GM23248 (cell line): ENCODE measurements around the gene PODXL2. TPM values are rescaled to one million over a fixed set of nuclear protein-coding genes. Genes with fewer than 3 reads are reported as not detected.

Source experiments
- DNase-seq: peaks from one replicate; pipeline ENCODE4 v3.0.0-alpha.2; 2015
- H2AFZ ChIP-seq: fragments of 200-600 bp; sonication (generic); 2 replicates; pipeline ENCODE4 v1.6.1; 2016; ENCODE audit warnings: antibody characterized with exemption
- H3F3A ChIP-seq: fragments of 200-600 bp; sonication (generic); 2 replicates; pipeline ENCODE4 v1.6.1; 2016; ENCODE audit warnings: mild to moderate bottlenecking, antibody characterized with exemption, mixed run types; ENCODE audit not compliant: insufficient read depth
- H3K27ac ChIP-seq: fragments of 200-600 bp; sonication (generic); 2 replicates; pipeline ENCODE4 v1.5.1; 2016; ENCODE audit warnings: mild to moderate bottlenecking
- H3K27me3 ChIP-seq: fragments of 200-600 bp; sonication (generic); replicated peaks from 2 replicates; pipeline ENCODE4 v1.6.1; 2016; ENCODE audit warnings: mild to moderate bottlenecking; ENCODE audit not compliant: insufficient read depth
- H3K36me3 ChIP-seq: fragments of 200-600 bp; sonication (generic); 2 replicates; pipeline ENCODE4 v1.6.1; 2016; ENCODE audit warnings: low read depth, mild to moderate bottlenecking
- H3K4me1 ChIP-seq: fragments of 200-600 bp; sonication (generic); 2 replicates; pipeline ENCODE4 v1.6.1; 2016; ENCODE audit warnings: mild to moderate bottlenecking; ENCODE audit not compliant: insufficient read depth
- H3K4me2 ChIP-seq: fragments of 200-600 bp; sonication (generic); one replicate; pipeline ENCODE4 v1.6.1; 2016; ENCODE audit warnings: mild to moderate bottlenecking; ENCODE audit not compliant: unreplicated experiment
- H3K4me3 ChIP-seq: fragments of 200-600 bp; sonication (generic); 2 replicates; pipeline ENCODE4 v1.5.1; 2016; ENCODE audit warnings: mild to moderate bottlenecking
- H3K79me2 ChIP-seq: fragments of 200-600 bp; sonication (generic); 2 replicates; pipeline ENCODE4 v1.6.1; 2016; ENCODE audit warnings: mild to moderate bottlenecking; ENCODE audit not compliant: insufficient read depth
- H3K9ac ChIP-seq: fragments of 200-600 bp; sonication (generic); 2 replicates; pipeline ENCODE4 v1.6.1; 2016; ENCODE audit warnings: mild to moderate bottlenecking
- H3K9me2 ChIP-seq: fragments of 200-600 bp; sonication (generic); 2 replicates; pipeline ENCODE4 v1.6.1; 2016; ENCODE audit warnings: mixed run types, mild to moderate bottlenecking, moderate library complexity; ENCODE audit not compliant: insufficient read depth
- H3K9me3 ChIP-seq: fragments of 200-600 bp; sonication (generic); one replicate; pipeline ENCODE4 v1.6.1; 2017; ENCODE audit warnings: low read depth
- H4K20me1 ChIP-seq: fragments of 200-600 bp; sonication (generic); 2 replicates; pipeline ENCODE4 v1.6.0; 2016; ENCODE audit not compliant: insufficient read depth
- EZH2 ChIP-seq: fragments of 200-600 bp; sonication (generic); IDR thresholded peaks from 2 replicates; pipeline ENCODE4 v1.6.1; 2018; ENCODE audit warnings: antibody characterized with exemption, mild to moderate bottlenecking; ENCODE audit not compliant: insufficient read depth, poor library complexity, severe bottlenecking
- EZH2phosphoT487 ChIP-seq: fragments of 200-600 bp; sonication (generic); IDR thresholded peaks from 2 replicates; pipeline ENCODE4 v1.6.1; 2018; ENCODE audit warnings: antibody characterized with exemption, moderate library complexity, mild to moderate bottlenecking, low read depth; ENCODE audit not compliant: insufficient read depth
- WGBS, 2 experiments: methylation state at CpG; one replicate each; pipeline ENCODE4 v1.1.6; 2015 to 2017; ENCODE audit warnings: low lambda C conversion rate in 2 of 2, low coverage in 1 of 2; ENCODE audit errors: missing lambda C conversion rate in 2 of 2; 5-methylcytosine and 5-hydroxymethylcytosine counted together
- in situ Hi-C: fragments of 300-500 bp; cut with MboI; formaldehyde crosslinking; loops from 2 replicates; pipeline ENCODE4 v1.15.0; 2020
- polyA plus RNA-seq: library from polyadenylated mRNA; unstranded; fragments of >200 nt; fragmentation: Nextera tagmentation; extraction: Ambion mirVana; gene quantifications from 2 replicates; pipeline ENCODE4 v1.2.1, GENCODE V29; 2016
- total RNA-seq: library from RNA; depleted of rRNA; stranded (reverse); fragments of >200 nt; shearing (Covaris generic); gene quantifications from 2 replicates; pipeline ENCODE4 v1.2.3, GENCODE V29; 2014

Gene PODXL2
- total and polyA plus RNA-seq, 2 experiments from 2014 or later = 1.8 to 2.5 TPM

DNA sequence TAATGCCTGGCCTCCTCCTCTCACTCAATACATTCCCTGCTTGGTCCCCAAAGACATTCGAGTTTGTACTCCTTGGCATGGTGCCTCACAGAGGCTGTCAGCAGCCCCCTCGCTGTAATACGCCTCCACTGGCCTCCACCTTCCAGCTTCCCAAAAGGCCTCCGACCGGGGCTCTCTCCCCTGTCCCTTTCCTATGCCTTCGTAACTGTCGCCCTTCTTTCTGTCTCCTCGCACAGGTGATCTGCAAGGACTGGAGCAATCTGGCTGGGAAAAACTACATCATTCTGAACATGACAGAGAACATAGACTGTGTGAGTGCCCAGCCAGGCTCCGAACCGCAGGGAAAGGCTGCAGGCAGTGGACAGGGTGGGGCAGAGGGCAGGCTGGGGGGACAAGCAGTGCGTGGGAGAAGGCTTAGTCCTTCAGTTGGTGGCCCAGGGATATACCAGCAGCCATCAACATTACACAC lies 33.0 kb downstream of the PODXL2 start:
- TF ChIP-seq EZH2 = no peak
- TF ChIP-seq EZH2phosphoT487 = no peak
- H3K9ac ChIP-seq = no peak overlapping the region
- no peaks in the 10 kb centered on the region for H3K27me3 ChIP-seq
- no peaks in the 10 kb centered on the region for H3F3A ChIP-seq
- H3K4me3 ChIP-seq = no peak overlapping the region
- no peaks in the 10 kb centered on the region for H4K20me1 ChIP-seq
- no peaks in the 10 kb centered on the region for H3K9me2 ChIP-seq
- no peak overlapping the region for H3K27ac ChIP-seq
- no peak overlapping the region for H2AFZ ChIP-seq
- H3K4me1 ChIP-seq = no peaks in the 10 kb centered on the region
- H3K4me2 ChIP-seq = no peak overlapping the region
- no peaks in the 10 kb centered on the region for H3K79me2 ChIP-seq
- 76 to 83% methylated on average over 11 of the region's 11 CpGs for WGBS, 2 experiments
- DNase-seq = no peak
- no peaks in the 10 kb centered on the region for H3K36me3 ChIP-seq
- no peaks in the 10 kb centered on the region for H3K9me3 ChIP-seq
- in situ Hi-C loops = loop anchor here (10.0 kb wide), 1 partner anchor 303 kb away; no protein-coding TSS in a partner anchor

DNA sequence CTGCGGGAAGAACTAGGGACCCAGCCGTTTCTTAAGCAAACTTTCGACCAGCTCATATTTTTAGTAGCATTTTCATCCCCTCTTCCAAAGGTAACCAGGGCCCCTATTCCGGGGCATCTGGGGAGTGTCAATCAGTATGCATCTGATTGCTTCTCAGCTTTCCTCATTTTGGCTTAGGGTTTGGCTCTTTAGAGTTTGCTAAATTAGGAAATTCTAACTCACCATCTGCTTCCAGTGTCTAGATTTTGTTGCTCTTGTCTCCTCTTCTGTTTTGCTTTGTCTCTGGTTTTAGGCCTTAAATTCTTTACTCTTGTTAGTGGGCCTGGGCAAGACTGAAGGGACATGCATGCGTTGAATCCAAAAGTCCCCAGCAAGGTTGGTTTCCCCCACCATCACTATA lies 34.2 kb downstream of the PODXL2 start:
- no peaks in the 10 kb centered on the region for H3K9me3 ChIP-seq
- H3K4me1 ChIP-seq = no peaks in the 10 kb centered on the region
- no peaks in the 10 kb centered on the region for H3K9me2 ChIP-seq
- in situ Hi-C loops = loop anchor here (10.0 kb wide), 1 partner anchor 302 kb away; no protein-coding TSS in a partner anchor
- WGBS, 2 experiments = 73% methylated on average over 5 of the region's 5 CpGs
- H3F3A ChIP-seq = no peaks in the 10 kb centered on the region
- TF ChIP-seq EZH2 (no peak), EZH2phosphoT487 (no peak)
- H3K36me3 ChIP-seq = no peaks in the 10 kb centered on the region
- H3K4me3 ChIP-seq = no peak overlapping the region
- H3K27me3 ChIP-seq = no peaks in the 10 kb centered on the region
- no peak overlapping the region for H3K27ac ChIP-seq
- no peak overlapping the region for H3K9ac ChIP-seq
- H2AFZ ChIP-seq = no peak overlapping the region
- DNase-seq = no peak
- H3K4me2 ChIP-seq = no peak overlapping the region
- H3K79me2 ChIP-seq = no peaks in the 10 kb centered on the region
- no peaks in the 10 kb centered on the region for H4K20me1 ChIP-seq

DNA sequence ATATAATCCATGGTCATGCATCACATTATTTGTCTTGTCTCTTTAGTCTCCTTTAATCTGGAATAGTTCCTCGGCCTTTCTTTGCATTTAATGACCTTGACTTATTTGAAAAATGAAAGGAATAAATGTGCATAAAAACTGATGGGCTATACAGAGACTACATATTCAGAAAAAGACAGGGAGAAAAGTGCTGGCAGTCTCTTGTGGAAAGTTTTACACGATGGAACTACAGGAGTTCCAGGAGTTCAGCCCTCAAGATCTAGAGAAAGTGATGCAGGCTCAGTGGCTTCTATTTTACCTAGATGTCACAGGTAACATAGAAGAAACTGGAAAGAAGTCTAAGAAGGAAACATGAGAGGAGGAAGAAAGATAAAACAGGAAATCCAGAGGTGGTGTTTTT lies 36.2 kb downstream of the PODXL2 start:
- in situ Hi-C loops = loop anchor here (10.0 kb wide), 1 partner anchor 300 kb away; no protein-coding TSS in a partner anchor
- no peak overlapping the region for H3K9ac ChIP-seq
- WGBS, 2 experiments = 29 to 39% methylated on average over 2 of the region's 2 CpGs
- H3K27me3 ChIP-seq = no peaks in the 10 kb centered on the region
- H3K9me2 ChIP-seq = no peaks in the 10 kb centered on the region
- TF ChIP-seq EZH2phosphoT487 (no peak), EZH2 (no peak)
- no peaks in the 10 kb centered on the region for H3F3A ChIP-seq
- no peaks in the 10 kb centered on the region for H3K9me3 ChIP-seq
- H3K27ac ChIP-seq = no peak overlapping the region
- H4K20me1 ChIP-seq = no peaks in the 10 kb centered on the region
- no peaks in the 10 kb centered on the region for H3K79me2 ChIP-seq
- no peak overlapping the region for H3K4me3 ChIP-seq
- H3K4me2 ChIP-seq = no peak overlapping the region
- no peaks in the 10 kb centered on the region for H3K36me3 ChIP-seq
- no peak overlapping the region for H2AFZ ChIP-seq
- H3K4me1 ChIP-seq = no peaks in the 10 kb centered on the region
- no peak for DNase-seq

DNA sequence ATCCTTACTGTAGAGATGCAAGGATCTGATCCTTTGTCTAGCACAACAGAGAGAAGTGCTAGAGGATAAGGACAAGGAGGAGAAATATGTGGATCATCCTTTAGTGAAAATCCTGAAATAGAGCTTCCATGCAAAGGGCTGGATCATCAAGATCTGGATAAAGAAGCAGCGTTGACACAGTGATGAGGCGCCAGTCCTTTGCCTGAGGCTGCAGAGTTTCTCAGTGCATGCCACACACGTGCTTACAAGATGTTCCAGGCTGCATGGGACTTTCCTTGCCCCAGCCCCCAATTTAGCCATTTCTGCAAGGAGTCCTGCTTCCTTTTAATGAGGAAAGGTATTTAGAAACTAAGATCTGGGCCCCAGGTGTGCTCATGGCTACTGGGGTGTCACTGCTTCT lies 36.6 kb downstream of the PODXL2 start:
- Histone ChIP-seq H3K4me3 (no peak overlapping the region), H3K9me2 (no peaks in the 10 kb centered on the region), H4K20me1 (no peaks in the 10 kb centered on the region), H3K27me3 (no peaks in the 10 kb centered on the region), H3K27ac (no peak overlapping the region), H3K4me2 (no peak overlapping the region), H3K36me3 (no peaks in the 10 kb centered on the region), H2AFZ (no peak overlapping the region), H3K9me3 (no peaks in the 10 kb centered on the region), H3K79me2 (no peaks in the 10 kb centered on the region), H3K4me1 (no peaks in the 10 kb centered on the region), H3K9ac (no peak overlapping the region), H3F3A (no peaks in the 10 kb centered on the region)
- TF ChIP-seq EZH2 = no peak
- no peak for TF ChIP-seq EZH2phosphoT487
- in situ Hi-C loops = loop anchor here (10.0 kb wide), 1 partner anchor 299 kb away; no protein-coding TSS in a partner anchor
- peak; percentile 37 for DNase-seq
- WGBS, 2 experiments = 8 to 17% methylated on average over 3 of the region's 3 CpGs
